Astrocyte (in vitro differentiated cells and primary cell): ENCODE measurements around the gene HEXIM1. TPM values are rescaled to one million over a fixed set of nuclear protein-coding genes. Genes with fewer than 3 reads are reported as not detected.

Experiments
- DNase-seq: peaks from one replicate; pipeline ENCODE4 v3.0.0-alpha.2; 2010; ENCODE audit warnings: low read depth
- FAIRE-seq: peaks from 2 replicates; lab custom pipeline; 2011; peaks lifted over from hg19 to GRCh38; lab: Jason Lieb, UNC
- H2AFZ ChIP-seq: 2 replicates; pipeline ENCODE4 v1.6.0; 2012; ENCODE audit warnings: low read depth, low read length, inconsistent platforms
- H3K27ac ChIP-seq: 2 replicates; pipeline ENCODE4 v1.5.1; 2011; ENCODE audit warnings: low read depth, low read length, inconsistent platforms
- H3K27me3 ChIP-seq: 2 replicates; pipeline ENCODE4 v1.6.0; 2011; ENCODE audit warnings: low read length, inconsistent platforms; ENCODE audit not compliant: insufficient read depth
- H3K36me3 ChIP-seq: 2 replicates; pipeline ENCODE4 v1.5.1; 2011; ENCODE audit warnings: low read length, inconsistent platforms; ENCODE audit not compliant: insufficient read depth
- H3K4me1 ChIP-seq: 2 replicates; pipeline ENCODE4 v1.5.1; 2011; ENCODE audit warnings: low read length, inconsistent platforms; ENCODE audit not compliant: insufficient read depth
- H3K4me2 ChIP-seq: 2 replicates; pipeline ENCODE4 v1.6.0; 2012; ENCODE audit warnings: low read length, inconsistent platforms
- H3K4me3 ChIP-seq: 2 replicates; pipeline ENCODE4 v1.5.1; 2011; ENCODE audit warnings: low read depth, mild to moderate bottlenecking, low read length, inconsistent platforms; ENCODE audit not compliant: insufficient read depth
- H3K79me2 ChIP-seq: 2 replicates; pipeline ENCODE4 v1.6.0; 2012; ENCODE audit warnings: mild to moderate bottlenecking, low read length, inconsistent platforms; ENCODE audit not compliant: insufficient read depth
- H3K9ac ChIP-seq: 2 replicates; pipeline ENCODE4 v1.6.0; 2012; ENCODE audit warnings: mild to moderate bottlenecking, low read length, inconsistent platforms
- H3K9me3 ChIP-seq: 2 replicates; pipeline ENCODE4 v1.5.1; 2012; ENCODE audit warnings: low read depth, mild to moderate bottlenecking, low read length, inconsistent platforms; ENCODE audit not compliant: insufficient read depth
- H4K20me1 ChIP-seq: 2 replicates; pipeline ENCODE4 v1.6.0; 2012; ENCODE audit warnings: low read length, inconsistent platforms; ENCODE audit not compliant: insufficient read depth
- H3K27ac Mint-ChIP-seq: one replicate; pipeline ENCODE4 v1.8.0; 2021; ENCODE audit warnings: mild to moderate bottlenecking, mixed read lengths; ENCODE audit not compliant: unreplicated experiment
- H3K27me3 Mint-ChIP-seq: one replicate; pipeline ENCODE4 v1.8.0; 2021; ENCODE audit warnings: low read depth, mixed read lengths; ENCODE audit not compliant: unreplicated experiment
- H3K36me3 Mint-ChIP-seq: one replicate; pipeline ENCODE4 v1.8.0; 2021; ENCODE audit warnings: low read depth, mixed read lengths; ENCODE audit not compliant: unreplicated experiment
- H3K4me1 Mint-ChIP-seq: one replicate; pipeline ENCODE4 v1.8.0; 2021; ENCODE audit warnings: low read depth, mixed read lengths; ENCODE audit not compliant: unreplicated experiment
- H3K4me3 Mint-ChIP-seq: one replicate; pipeline ENCODE4 v1.8.0; 2021; ENCODE audit warnings: mild to moderate bottlenecking, moderate library complexity, mixed read lengths; ENCODE audit not compliant: unreplicated experiment
- H3K9me3 Mint-ChIP-seq: one replicate; pipeline ENCODE4 v1.8.0; 2021; ENCODE audit warnings: mild to moderate bottlenecking, mixed read lengths; ENCODE audit not compliant: unreplicated experiment
- CTCF ChIP-seq: IDR thresholded peaks from 2 replicates; pipeline ENCODE4 v1.5.1; 2011; ENCODE audit warnings: low read depth, mild to moderate bottlenecking, inconsistent platforms, low read length, moderate library complexity; ENCODE audit not compliant: insufficient read depth
- EZH2 ChIP-seq: IDR thresholded peaks from 2 replicates; pipeline ENCODE4 v1.6.1; 2012; ENCODE audit warnings: mild to moderate bottlenecking, low read length, inconsistent platforms; ENCODE audit not compliant: insufficient read depth
- total RNA-seq: library from RNA; stranded (reverse); gene quantifications from 2 replicates; pipeline ENCODE4 v1.2.1, GENCODE V29; 2021

The HEXIM1 gene
- total RNA-seq, 1 donor from 2014 or later = 44.5 TPM

DNA sequence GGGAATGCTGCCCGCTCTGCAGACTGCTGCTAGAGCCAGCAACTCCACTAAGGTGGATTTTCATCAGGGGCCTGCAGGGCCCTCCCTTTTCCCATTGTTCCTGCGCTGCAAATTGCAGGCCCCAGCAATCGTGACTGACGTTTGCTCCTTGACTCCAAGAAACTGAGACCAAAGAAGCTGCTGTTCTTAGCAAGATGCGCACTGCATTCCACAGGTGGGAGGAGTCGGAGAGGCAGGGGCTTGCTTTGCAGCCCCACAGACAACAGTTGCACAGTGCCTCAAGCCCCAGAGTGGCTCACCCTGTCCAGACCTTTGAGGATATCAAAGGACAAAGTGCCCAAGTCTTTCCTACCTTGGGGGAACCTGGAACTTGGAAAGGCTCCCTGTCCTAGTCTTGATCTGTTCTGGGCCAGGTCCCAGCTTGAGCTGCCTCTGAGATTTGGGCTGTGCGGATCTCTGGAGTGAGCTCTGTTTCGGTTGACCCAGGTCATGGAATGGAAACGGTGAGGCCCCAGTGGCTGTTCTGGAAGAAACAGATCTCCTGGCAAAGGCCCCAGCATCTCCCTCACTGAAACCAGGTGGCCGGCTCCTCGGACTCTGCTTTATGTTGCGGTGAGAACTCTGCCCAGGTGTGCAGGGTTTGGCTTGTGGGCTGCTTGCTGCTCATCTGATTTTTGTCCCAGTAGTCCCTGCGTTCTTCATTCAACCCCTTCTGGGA lies 40.8 kb upstream of the HEXIM1 start:
- H2AFZ ChIP-seq = no peak overlapping the region
- H3K27me3 Mint-ChIP-seq = no peaks in the 10 kb centered on the region
- peak overlapping the region; percentile 53 for H3K27ac Mint-ChIP-seq
- H4K20me1 ChIP-seq = peaks cover 43% of the 10 kb centered on the region
- H3K4me3 Mint-ChIP-seq = peak overlapping the region; percentile 3
- FAIRE-seq (no peak), DNase-seq (no peak)
- H3K9me3 ChIP-seq = no peaks in the 10 kb centered on the region
- no peaks in the 10 kb centered on the region for H3K4me1 ChIP-seq
- no peaks in the 10 kb centered on the region for H3K79me2 ChIP-seq
- H3K4me2 ChIP-seq = no peak overlapping the region
- peaks cover 23% of the 10 kb centered on the region for H3K36me3 Mint-ChIP-seq
- H3K4me3 ChIP-seq = no peak overlapping the region
- no peaks in the 10 kb centered on the region for H3K27me3 ChIP-seq
- peaks cover 8% of the 10 kb centered on the region for H3K4me1 Mint-ChIP-seq
- TF ChIP-seq CTCF (no peak), EZH2 (no peak)
- H3K27ac ChIP-seq = no peak overlapping the region
- peaks cover 39% of the 10 kb centered on the region for H3K36me3 ChIP-seq
- H3K9ac ChIP-seq = no peak overlapping the region
- no peaks in the 10 kb centered on the region for H3K9me3 Mint-ChIP-seq

DNA sequence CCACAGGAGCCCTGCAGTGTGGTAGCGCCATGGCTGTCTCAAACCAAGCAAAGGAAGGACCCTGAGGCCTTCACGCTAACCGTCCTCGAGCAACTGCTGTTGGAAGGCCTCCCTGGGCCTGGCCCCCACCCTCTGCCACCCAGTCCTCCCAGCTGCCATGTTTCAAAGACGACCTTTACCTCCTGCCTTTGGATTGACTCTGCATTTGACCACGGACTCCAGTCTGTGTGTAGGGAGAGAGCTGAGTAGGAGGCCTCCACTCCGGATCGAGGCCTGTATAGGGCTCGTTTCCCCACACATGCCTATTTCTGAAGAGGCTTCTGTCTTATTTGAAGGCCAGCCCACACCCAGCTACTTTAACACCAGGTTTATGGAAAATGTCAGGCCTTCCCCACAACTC lies 40.2 kb upstream of the HEXIM1 start:
- Histone ChIP-seq H3K27ac (no peak overlapping the region), H3K9ac (no peak overlapping the region), H3K4me3 (no peak overlapping the region), H3K9me3 (no peaks in the 10 kb centered on the region), H4K20me1 (peaks cover 40% of the 10 kb centered on the region), H2AFZ (no peak overlapping the region), H3K27me3 (no peaks in the 10 kb centered on the region), H3K36me3 (peaks cover 34% of the 10 kb centered on the region), H3K79me2 (no peaks in the 10 kb centered on the region), H3K4me1 (no peaks in the 10 kb centered on the region), H3K4me2 (no peak overlapping the region)
- Mint-ChIP-seq H3K27me3 (no peaks in the 10 kb centered on the region), H3K36me3 (peaks cover 18% of the 10 kb centered on the region), H3K9me3 (no peaks in the 10 kb centered on the region), H3K27ac (peak overlapping the region; percentile 53), H3K4me1 (peaks cover 2% of the 10 kb centered on the region), H3K4me3 (no peak overlapping the region)
- DNase-seq (no peak), FAIRE-seq (no peak)
- no peak for TF ChIP-seq EZH2
- TF ChIP-seq CTCF = no peak
